GM23248 (cell line): ENCODE data around the gene GAST.

Experiments used
- EZH2 ChIP-seq: fragments of 200-600 bp; sonication (generic); IDR thresholded peaks from 2 replicates; pipeline ENCODE4 v1.6.1; 2018; ENCODE audit warnings: antibody characterized with exemption, mild to moderate bottlenecking; ENCODE audit not compliant: insufficient read depth, poor library complexity, severe bottlenecking
- EZH2phosphoT487 ChIP-seq: fragments of 200-600 bp; sonication (generic); IDR thresholded peaks from 2 replicates; pipeline ENCODE4 v1.6.1; 2018; ENCODE audit warnings: antibody characterized with exemption, moderate library complexity, mild to moderate bottlenecking, low read depth; ENCODE audit not compliant: insufficient read depth

GRCh38 chr17:41750862-41751261, 38.7 kb downstream of the GAST start:
- TF ChIP-seq EZH2: no peak
- TF ChIP-seq EZH2phosphoT487: no peak
